CD14-positive monocyte (primary cell): ENCODE data around the gene DCC. TPM values are rescaled to one million over a fixed set of nuclear protein-coding genes. Genes with fewer than 3 reads are reported as not detected.

ENCODE experiments used
- DNase-seq, 3 donors: peaks; one replicate each; pipeline ENCODE4 v3.0.0-alpha.2; 2011 to 2022
- H2AFZ ChIP-seq: 2 replicates; pipeline ENCODE4 v1.6.0; 2012; ENCODE audit warnings: mild to moderate bottlenecking, low read depth, low read length, inconsistent platforms; ENCODE audit not compliant: insufficient read depth, poor library complexity, severe bottlenecking
- H3K27ac ChIP-seq, 2 donors: 1 replicate in 1 of 2; 2 replicates in 1 of 2; pipeline ENCODE4 v1.5.1; 2012 to 2013; ENCODE audit warnings: low read length in 2 of 2, control low read depth in 1 of 2, inconsistent platforms in 1 of 2, low read depth in 1 of 2, mild to moderate bottlenecking in 1 of 2
- H3K27me3 ChIP-seq, 2 donors: one replicate each; pipeline versions ENCODE4 v1.6.0 to v1.6.1; 2011 to 2013; ENCODE audit warnings: low read length in 2 of 2; ENCODE audit not compliant: control insufficient read depth in 2 of 2, insufficient read depth in 2 of 2
- H3K36me3 ChIP-seq, 2 donors: replicated peaks in 1 of 2; 1 replicate in 1 of 2; 2 replicates in 1 of 2; pipeline versions ENCODE4 v1.5.1 to v1.6.1; 2012 to 2013; ENCODE audit warnings: low read length in 2 of 2, control low read depth in 1 of 2, inconsistent platforms in 1 of 2, mild to moderate bottlenecking in 1 of 2; ENCODE audit not compliant: insufficient read depth in 2 of 2, control insufficient read depth in 1 of 2
- H3K4me1 ChIP-seq, 2 donors: 1 replicate in 1 of 2; 2 replicates in 1 of 2; pipeline versions ENCODE4 v1.5.1 to v1.6.1; 2012 to 2013; ENCODE audit warnings: low read length in 2 of 2, control low read depth in 1 of 2, inconsistent platforms in 1 of 2, mild to moderate bottlenecking in 1 of 2, moderate library complexity in 1 of 2; ENCODE audit not compliant: insufficient read depth in 2 of 2, control insufficient read depth in 1 of 2
- H3K4me2 ChIP-seq: replicated peaks from 2 replicates; pipeline ENCODE3; 2012; ENCODE audit warnings: low read length, moderate library complexity, mild to moderate bottlenecking; ENCODE audit not compliant: poor library complexity, severe bottlenecking; ENCODE audit errors: extremely low read depth
- H3K4me3 ChIP-seq, 3 experiments: fragments of 200-600 bp in 1 of 3; sonication (generic) in 1 of 3; replicated peaks in 1 of 3; 1 replicate in 2 of 3; 2 replicates in 1 of 3; pipeline ENCODE4 v1.5.1; 2011 to 2013; ENCODE audit warnings: low read length in 3 of 3, mild to moderate bottlenecking in 3 of 3, control low read depth in 2 of 3, low read depth in 2 of 3, inconsistent platforms in 1 of 3, moderate library complexity in 1 of 3
- H3K79me2 ChIP-seq: 2 replicates; pipeline ENCODE4 v1.6.0; 2012; ENCODE audit warnings: mild to moderate bottlenecking, control low read depth, inconsistent platforms, low read length, moderate library complexity; ENCODE audit not compliant: insufficient read depth
- H3K9ac ChIP-seq: 2 replicates; pipeline ENCODE4 v1.6.0; 2017; ENCODE audit warnings: low read length, mild to moderate bottlenecking; ENCODE audit not compliant: insufficient read depth, poor library complexity, severe bottlenecking
- H3K9me3 ChIP-seq, 2 donors: replicated peaks in 1 of 2; 1 replicate in 1 of 2; 2 replicates in 1 of 2; pipeline versions ENCODE4 v1.5.1 to v1.6.1; 2012 to 2013; ENCODE audit warnings: low read length in 2 of 2, control low read depth in 1 of 2; ENCODE audit not compliant: control insufficient read depth in 1 of 2, insufficient read depth in 1 of 2
- H4K20me1 ChIP-seq: 2 replicates; pipeline ENCODE4 v1.6.0; 2012; ENCODE audit warnings: mild to moderate bottlenecking, low read length, control low read depth, moderate library complexity; ENCODE audit not compliant: insufficient read depth
- H3K27ac Mint-ChIP-seq, 7 donors: one replicate each; pipeline ENCODE4 v1.8.0; 2020; ENCODE audit warnings: mild to moderate bottlenecking in 7 of 7, mixed read lengths in 7 of 7, moderate library complexity in 6 of 7, inconsistent platforms in 2 of 7
- H3K27me3 Mint-ChIP-seq, 3 donors: one replicate each; pipeline ENCODE4 v1.8.0; 2021 to 2022; ENCODE audit warnings: low read depth in 3 of 3, mild to moderate bottlenecking in 3 of 3, mixed read lengths in 3 of 3, moderate library complexity in 3 of 3, inconsistent platforms in 1 of 3
- H3K36me3 Mint-ChIP-seq, 2 donors: one replicate each; pipeline ENCODE4 v1.8.0; 2020; ENCODE audit warnings: mixed read lengths in 2 of 2, inconsistent platforms in 1 of 2, mild to moderate bottlenecking in 1 of 2
- H3K4me1 Mint-ChIP-seq: one replicate; pipeline ENCODE4 v1.8.0; 2020; ENCODE audit warnings: mild to moderate bottlenecking, mixed read lengths
- H3K4me3 Mint-ChIP-seq, 2 donors: one replicate each; pipeline ENCODE4 v1.8.0; 2020; ENCODE audit warnings: mild to moderate bottlenecking in 2 of 2, mixed read lengths in 2 of 2, moderate library complexity in 1 of 2
- H3K9me3 Mint-ChIP-seq, 7 donors: one replicate each; pipeline ENCODE4 v1.8.0; 2020 to 2022; ENCODE audit warnings: mixed read lengths in 7 of 7, mild to moderate bottlenecking in 6 of 7, moderate library complexity in 6 of 7, inconsistent platforms in 2 of 7
- WGBS: methylation state at CpG from one replicate; pipeline ENCODE4 v1.1.5; 2013; ENCODE audit warnings: missing lambda C conversion rate; ENCODE audit not compliant: insufficient coverage; 5-methylcytosine and 5-hydroxymethylcytosine counted together
- intact Hi-C, 2 donors: fragments of 100-400 bp; cut with micrococcal nuclease; formaldehyde crosslinking; loops; one replicate each; pipeline versions ENCODE4 v1.15.0 to v1.15.1; 2023
- polyA plus RNA-seq, 3 donors: library from polyadenylated mRNA; depleted of rRNA in 1 of 3; unstranded in 2 of 3; stranded (reverse) in 1 of 3; fragments of 300-500 nt in 2 of 3; fragments of >200 nt in 1 of 3; fragmentation: Illumina TruSeq in 2 of 3; gene quantifications; 1 replicate in 2 of 3; 2 replicates in 1 of 3; pipeline ENCODE4 v1.2.3, GENCODE V29; 2012 to 2021
- TF ChIP-seq, protein P1 (sequence below): fragments of 200-600 bp; IDR thresholded peaks from one replicate; pipeline ENCODE4 v1.8.0; 2022; ENCODE audit warnings: antibody characterized with exemption, mild to moderate bottlenecking

The DCC gene
- polyA plus RNA-seq, 3 donors, result not detected

DNA sequence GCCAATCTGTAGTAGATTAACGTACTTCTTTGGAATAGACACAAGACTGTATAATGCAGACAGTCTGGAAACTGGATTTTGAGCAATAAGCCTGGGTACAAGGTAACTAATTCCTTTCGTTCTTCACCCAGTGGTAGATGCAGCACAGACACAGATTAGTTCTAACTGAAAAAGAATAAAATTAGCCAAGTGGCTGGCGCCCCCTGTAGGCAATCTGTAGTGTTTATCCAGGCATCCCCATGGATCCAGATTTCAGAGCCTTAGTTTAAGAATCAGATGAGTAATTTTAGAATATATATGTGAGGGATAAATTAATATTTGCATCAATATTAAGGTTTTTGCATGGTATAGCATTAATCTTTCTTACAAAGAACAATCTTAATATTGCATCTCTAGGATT lies 563.9 kb downstream of the DCC start:
- no peaks in the 10 kb centered on the region for H3K36me3 Mint-ChIP-seq
- no peaks in the 10 kb centered on the region for H3K4me1 ChIP-seq
- WGBS, result 0% methylated on average over 1 of the region's 3 CpGs
- H3K27me3 ChIP-seq, result no peaks in the 10 kb centered on the region
- no peak overlapping the region for H2AFZ ChIP-seq
- H3K36me3 ChIP-seq, result no peaks in the 10 kb centered on the region
- H3K4me3 Mint-ChIP-seq, result no peak overlapping the region
- H3K27ac ChIP-seq, result no peak overlapping the region
- no peaks in the 10 kb centered on the region for H3K27me3 Mint-ChIP-seq
- no peaks in the 10 kb centered on the region for H3K9me3 ChIP-seq
- H3K9me3 Mint-ChIP-seq, result peaks cover 0 to 2% (median 0%) of the 10 kb centered on the region in 7 donors
- H4K20me1 ChIP-seq, result no peaks in the 10 kb centered on the region
- H3K27ac Mint-ChIP-seq, result no peak overlapping the region
- intact Hi-C loops, result no loop called here
- H3K79me2 ChIP-seq, result no peaks in the 10 kb centered on the region
- no peak overlapping the region for H3K4me3 ChIP-seq
- H3K9ac ChIP-seq, result no peak overlapping the region
- TF ChIP-seq, protein P1, sequence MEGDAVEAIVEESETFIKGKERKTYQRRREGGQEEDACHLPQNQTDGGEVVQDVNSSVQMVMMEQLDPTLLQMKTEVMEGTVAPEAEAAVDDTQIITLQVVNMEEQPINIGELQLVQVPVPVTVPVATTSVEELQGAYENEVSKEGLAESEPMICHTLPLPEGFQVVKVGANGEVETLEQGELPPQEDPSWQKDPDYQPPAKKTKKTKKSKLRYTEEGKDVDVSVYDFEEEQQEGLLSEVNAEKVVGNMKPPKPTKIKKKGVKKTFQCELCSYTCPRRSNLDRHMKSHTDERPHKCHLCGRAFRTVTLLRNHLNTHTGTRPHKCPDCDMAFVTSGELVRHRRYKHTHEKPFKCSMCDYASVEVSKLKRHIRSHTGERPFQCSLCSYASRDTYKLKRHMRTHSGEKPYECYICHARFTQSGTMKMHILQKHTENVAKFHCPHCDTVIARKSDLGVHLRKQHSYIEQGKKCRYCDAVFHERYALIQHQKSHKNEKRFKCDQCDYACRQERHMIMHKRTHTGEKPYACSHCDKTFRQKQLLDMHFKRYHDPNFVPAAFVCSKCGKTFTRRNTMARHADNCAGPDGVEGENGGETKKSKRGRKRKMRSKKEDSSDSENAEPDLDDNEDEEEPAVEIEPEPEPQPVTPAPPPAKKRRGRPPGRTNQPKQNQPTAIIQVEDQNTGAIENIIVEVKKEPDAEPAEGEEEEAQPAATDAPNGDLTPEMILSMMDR, result no peak
- DNase-seq, result no peak
- H3K4me1 Mint-ChIP-seq, result no peaks in the 10 kb centered on the region
- H3K4me2 ChIP-seq, result no peak overlapping the region

DNA sequence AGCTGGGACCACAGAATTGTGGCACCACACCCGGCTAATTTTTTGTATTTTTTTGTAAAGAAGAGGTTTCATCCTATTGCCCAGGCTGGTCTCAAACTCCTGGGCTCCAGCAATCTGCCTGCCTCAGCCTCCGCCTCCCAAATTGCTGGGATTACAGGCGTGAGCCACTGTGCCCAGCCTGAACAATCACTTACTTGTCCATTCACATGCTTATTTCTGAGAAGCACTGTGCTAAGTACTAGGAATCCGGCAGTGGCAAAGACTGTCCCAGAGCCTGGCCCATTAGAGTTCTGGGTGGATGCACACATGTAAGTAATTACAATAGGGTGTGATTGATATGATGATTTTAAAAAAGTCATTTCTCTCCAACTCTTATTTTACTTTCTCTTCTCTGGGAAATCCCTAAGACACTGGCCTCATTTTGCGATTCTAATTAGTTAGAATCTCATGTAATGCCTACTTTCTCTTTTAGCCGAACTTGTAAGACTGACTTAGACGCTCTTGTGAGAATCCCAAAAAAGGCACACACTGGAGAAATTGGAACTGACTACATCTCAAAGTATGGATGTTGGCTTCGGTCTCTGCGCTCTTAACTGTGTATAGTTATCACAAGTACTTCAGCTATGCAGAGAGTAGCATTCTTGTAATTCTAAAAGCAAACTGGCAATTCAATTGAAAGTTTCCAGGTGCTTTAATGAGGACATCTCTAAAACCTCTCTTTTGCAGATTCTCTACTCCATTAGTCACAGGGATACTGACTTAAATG lies 567.7 kb downstream of the DCC start:
- no peak for DNase-seq
- no peaks in the 10 kb centered on the region for H3K27me3 Mint-ChIP-seq
- Histone ChIP-seq H3K79me2 (no peaks in the 10 kb centered on the region), H3K27ac (no peak overlapping the region), H3K4me1 (no peaks in the 10 kb centered on the region), H3K9me3 (no peaks in the 10 kb centered on the region), H2AFZ (no peak overlapping the region), H3K27me3 (no peaks in the 10 kb centered on the region), H4K20me1 (no peaks in the 10 kb centered on the region), H3K4me2 (no peak overlapping the region), H3K9ac (no peak overlapping the region), H3K36me3 (no peaks in the 10 kb centered on the region), H3K4me3 (no peak overlapping the region)
- TF ChIP-seq, protein P1, result no peak
- H3K4me1 Mint-ChIP-seq, result no peaks in the 10 kb centered on the region
- H3K36me3 Mint-ChIP-seq, result no peaks in the 10 kb centered on the region
- no peak overlapping the region for H3K27ac Mint-ChIP-seq
- intact Hi-C loops, result no loop called here
- H3K4me3 Mint-ChIP-seq, result no peak overlapping the region
- peaks cover 0 to 2% (median 0%) of the 10 kb centered on the region in 7 donors for H3K9me3 Mint-ChIP-seq
- 91% methylated on average over 7 of the region's 9 CpGs for WGBS
